ENCODE measurements around the gene ZNF613.
"Not testable (repeated sequence)": the region's sequence is repeated elsewhere in the genome, so short reads cannot be mapped to it uniquely, and the experiment has no call there.

ZNF613 gene

DNA sequence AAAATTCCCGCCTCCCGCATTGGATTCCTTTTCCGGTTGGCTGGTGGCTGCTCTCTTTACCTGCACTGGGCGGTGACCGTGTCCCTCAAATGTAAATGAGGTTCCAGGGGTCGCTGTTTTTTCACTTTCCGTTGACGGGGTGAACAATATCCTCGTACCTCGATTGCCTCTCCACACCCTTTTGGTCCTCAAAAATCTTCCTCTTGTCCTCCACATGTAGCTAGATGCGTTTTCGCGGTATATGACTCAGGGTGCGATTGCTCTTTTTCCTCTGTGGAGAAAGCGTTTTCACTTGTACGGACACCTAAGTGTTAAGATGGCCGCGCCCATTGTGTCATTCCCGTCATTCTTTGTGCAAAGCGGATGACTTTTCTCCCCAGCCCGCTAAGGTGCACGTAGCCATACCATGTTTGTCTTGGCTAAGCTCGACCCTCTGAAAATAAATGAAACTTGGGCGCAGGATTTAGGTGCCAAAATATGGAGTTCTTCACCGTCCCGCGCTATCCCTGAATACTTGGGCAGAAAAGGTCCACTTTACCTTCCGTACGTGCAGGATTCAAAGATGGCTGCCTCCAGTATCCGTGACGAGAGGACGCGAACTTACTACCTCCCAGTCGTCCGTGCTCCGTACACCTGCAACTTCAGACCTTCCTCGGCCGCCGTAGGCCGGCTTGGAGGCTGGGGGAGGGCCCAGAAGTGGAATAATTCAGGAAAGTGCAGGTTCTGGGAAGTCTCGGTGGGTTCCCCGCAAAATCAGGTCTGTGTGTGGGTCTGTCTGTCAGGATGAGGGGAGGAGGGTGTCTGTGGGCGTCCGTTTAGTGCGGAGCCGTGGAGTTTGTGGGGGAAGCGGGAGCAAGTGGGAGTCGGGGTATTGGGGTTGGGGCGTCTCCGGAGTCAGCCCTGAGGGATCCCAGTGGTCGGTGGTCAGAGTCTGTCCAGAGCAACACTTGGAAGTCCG is at the start of gene ZNF613:
Gene ZNF613, plus strand, starts transcription at position 689 of the 958 bp plus-strand sequence. CDS start 8,749 bp downstream, outside the sequence.
- DNase-seq (ENCODE audit: low spot score), result peak; percentile 83

GRCh38 chr19:51882518-51882917 is 44.8 kb upstream of the ZNF613 start:
- no peak for DNase-seq (ENCODE audit: low spot score)

DNA sequence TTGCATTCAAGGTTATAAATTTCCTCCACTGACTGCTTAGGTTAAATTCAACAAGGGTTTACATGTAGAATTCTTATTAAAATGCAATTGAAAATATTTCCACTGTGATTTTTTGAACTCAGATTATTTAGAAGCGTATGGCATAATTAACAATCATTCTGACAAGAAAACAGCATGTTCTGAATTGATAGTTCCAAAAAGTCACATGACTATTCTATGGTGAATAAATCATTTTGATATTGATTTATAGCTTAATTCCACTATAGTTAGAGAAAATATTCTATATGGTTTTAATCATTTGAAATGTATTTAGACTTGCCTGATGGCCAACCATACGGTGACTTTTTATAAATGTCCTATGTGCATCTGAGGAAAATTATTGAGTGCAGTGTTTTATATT is 42.6 kb upstream of the ZNF613 start:
- no peak for DNase-seq (ENCODE audit: low spot score)

GRCh38 chr19:51887522-51888498 is 39.5 kb upstream of the ZNF613 start, which contains the start of gene ZNF577:
ZNF577 (minus strand) TSS chr19:51887951; CDS start chr19:51880382, 7,569 bp downstream.
- peak; percentile 53 for DNase-seq (ENCODE audit: low spot score)

DNA sequence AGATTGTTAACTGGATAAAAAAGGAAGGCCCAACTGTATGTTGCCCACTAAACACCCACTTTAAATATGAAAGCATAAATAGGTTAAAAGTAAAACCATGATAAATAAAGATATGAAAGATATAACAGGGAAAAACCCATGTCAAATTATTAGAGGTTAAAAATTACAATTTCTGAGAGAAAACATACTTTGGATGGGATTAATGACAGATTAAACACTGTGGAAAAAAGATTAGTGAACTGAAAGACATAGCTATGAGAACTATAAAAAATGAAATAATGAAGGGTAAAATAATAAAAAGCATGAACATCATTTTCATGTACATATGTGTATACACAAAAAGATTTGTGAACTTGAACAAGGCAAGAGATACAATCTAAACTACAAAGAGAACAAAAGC is 37.3 kb upstream of the ZNF613 start:
- DNase-seq (ENCODE audit: low spot score), result no peak

GRCh38 chr19:51891193-51891747 is 36.0 kb upstream of the ZNF613 start:
- no peak for DNase-seq (ENCODE audit: low spot score)

- DNase-seq (ENCODE audit: low spot score), result no peak
These were observed 25.4 kb upstream of the ZNF613 start for GRCh38 chr19:51901860-51902259.

GRCh38 chr19:51903192-51903591 is 24.1 kb upstream of the ZNF613 start:
- DNase-seq (ENCODE audit: low spot score), result no peak

DNA sequence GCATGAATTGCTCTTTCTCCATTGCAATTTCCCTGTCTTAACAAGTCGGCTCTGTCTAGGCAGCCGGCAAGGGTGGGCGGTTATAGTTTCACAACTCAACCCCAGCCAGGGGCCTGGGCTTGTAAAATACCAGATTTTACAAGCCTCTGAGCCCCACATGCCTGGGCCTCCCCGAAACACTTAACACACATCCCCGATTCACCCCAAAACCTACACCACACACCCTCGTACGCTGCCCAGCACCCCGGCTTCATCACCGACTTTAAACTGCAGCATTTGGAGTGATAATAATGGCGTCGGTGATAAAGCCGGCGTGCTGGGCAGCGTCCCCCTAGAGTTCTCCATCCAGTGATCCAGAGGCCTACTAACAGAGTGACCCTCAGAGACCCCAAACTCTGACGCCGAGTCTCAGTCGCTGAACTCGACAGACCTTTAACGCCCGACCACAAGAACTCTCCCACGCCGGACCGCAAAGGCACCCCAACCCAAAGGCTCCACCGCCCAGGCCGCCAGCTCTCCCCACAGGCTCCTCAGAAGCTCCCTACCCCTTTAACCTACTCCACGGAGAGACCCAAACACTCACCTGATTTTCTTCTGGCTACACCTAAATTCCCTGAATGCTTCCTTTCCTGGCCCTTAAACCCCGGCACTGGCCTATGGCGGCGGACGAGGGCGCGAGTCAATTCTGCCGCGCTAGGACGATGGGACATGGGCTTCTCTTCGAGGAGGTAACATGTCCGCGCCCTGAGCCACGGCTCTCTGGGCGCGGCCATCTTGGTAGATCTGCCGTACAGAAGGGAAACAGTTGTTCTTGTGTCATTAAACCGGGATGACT is 22.7 kb upstream of the ZNF613 start, which contains the start of gene ZNF649:
Gene ZNF649, minus strand, starts transcription at position 687 of the 835 bp plus-strand sequence. CDS start 4,910 bp downstream, outside the sequence.
- DNase-seq (ENCODE audit: low spot score), result peak; percentile 76

GRCh38 chr19:51905206-51905605 is 22.1 kb upstream of the ZNF613 start:
- DNase-seq (ENCODE audit: low spot score), result no peak

DNA sequence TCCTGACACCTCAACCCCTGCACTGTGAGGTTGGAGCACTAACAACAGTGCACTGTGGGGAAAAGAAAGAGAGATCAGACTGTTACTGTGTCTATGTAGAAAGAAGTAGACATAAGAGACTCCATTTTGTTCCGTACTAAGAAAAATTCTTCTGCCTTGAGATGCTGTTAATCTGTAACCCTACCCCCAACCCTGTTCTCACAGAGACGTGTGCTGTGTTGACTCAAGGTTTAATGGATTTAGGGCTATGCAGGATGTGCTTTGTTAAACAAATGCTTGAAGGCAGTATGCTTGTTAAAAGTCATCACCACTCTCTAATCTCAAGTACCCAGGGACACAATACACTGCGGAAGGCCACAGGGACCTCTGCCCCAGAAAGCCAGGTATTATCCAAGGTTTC is 21.6 kb upstream of the ZNF613 start:
- DNase-seq (ENCODE audit: low spot score), result not testable (repeated sequence)

GRCh38 chr19:51906108-51906507 is 21.2 kb upstream of the ZNF613 start:
- DNase-seq (ENCODE audit: low spot score), result not testable (repeated sequence)

GRCh38 chr19:51907981-51908380 is 19.3 kb upstream of the ZNF613 start:
- not testable (repeated sequence) for DNase-seq (ENCODE audit: low spot score)

- no peak for DNase-seq (ENCODE audit: low spot score)
These were observed 11.9 kb upstream of the ZNF613 start for GRCh38 chr19:51915324-51915867.

DNA sequence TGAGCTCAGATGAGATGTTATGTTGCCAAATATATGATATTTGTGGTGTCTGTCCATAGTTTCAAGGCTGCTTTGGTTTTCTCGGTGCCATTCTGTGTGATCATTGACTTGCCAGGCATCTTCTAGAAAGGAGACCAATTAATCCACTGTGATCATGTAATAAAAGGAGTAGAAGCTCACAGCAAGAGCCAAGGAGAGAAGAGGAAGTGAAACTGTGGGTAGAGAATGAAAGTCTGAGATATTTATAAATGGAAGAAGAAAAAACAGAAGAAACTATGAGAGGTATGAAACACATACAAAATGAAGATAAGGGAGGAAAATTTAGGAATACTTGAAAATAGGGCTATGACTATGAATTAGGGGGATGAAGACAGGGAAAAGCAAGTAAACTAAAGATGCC is 11.1 kb upstream of the ZNF613 start:
- no peak for DNase-seq (ENCODE audit: low spot score)

GRCh38 chr19:51919606-51920005 is 7.7 kb upstream of the ZNF613 start:
- no peak for DNase-seq (ENCODE audit: low spot score)

DNA sequence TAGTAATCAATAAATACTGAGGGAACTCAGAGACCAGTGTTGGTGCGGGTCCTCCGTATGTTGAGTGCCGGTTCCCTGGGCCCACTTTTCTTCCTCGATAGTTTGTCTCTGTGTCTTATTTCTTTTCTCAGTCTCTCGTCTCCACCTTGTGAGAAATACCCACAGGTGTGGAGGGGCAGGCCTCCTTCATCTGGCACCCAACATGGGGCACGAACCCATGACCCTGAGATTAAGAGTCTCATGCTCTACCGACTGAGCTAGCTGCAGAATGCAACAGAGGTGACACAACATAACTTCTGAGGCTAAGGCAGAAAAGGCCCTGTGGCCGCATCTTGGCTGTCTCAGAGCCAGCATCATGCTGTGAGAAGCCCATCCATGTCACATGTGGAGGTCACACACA is 5.3 kb upstream of the ZNF613 start:
- DNase-seq (ENCODE audit: low spot score), result no peak

GRCh38 chr19:51926426-51926783 is 867 bp upstream of the ZNF613 start:
- DNase-seq (ENCODE audit: low spot score), result no peak

DNA sequence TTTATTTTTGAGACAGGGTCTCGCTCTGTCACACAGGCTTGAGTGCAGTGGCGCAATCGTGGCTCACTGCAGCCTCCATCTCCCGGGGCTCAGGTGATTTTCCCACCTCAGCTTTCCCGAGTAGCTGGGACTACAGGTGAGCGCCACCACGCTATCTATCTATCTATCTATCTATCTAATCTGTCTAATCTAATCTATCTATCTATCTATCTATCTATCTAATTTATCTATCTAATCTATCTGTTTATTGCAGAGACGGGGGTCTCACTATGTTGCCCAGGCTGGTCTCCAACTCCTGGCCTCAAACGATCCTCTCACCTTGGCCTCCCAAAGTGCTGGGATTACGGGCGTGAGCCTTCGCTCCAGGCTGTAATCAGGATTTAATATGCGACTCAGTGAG is 587 bp downstream of the ZNF613 start:
- DNase-seq (ENCODE audit: low spot score), result no peak

- no peak for DNase-seq (ENCODE audit: low spot score)
These were observed 4.6 kb downstream of the ZNF613 start for GRCh38 chr19:51931921-51932320.

GRCh38 chr19:51938936-51939335 is 11.7 kb downstream of the ZNF613 start:
- DNase-seq (ENCODE audit: low spot score), result no peak
